ENCODE results near the gene CHCHD4.

DNA sequence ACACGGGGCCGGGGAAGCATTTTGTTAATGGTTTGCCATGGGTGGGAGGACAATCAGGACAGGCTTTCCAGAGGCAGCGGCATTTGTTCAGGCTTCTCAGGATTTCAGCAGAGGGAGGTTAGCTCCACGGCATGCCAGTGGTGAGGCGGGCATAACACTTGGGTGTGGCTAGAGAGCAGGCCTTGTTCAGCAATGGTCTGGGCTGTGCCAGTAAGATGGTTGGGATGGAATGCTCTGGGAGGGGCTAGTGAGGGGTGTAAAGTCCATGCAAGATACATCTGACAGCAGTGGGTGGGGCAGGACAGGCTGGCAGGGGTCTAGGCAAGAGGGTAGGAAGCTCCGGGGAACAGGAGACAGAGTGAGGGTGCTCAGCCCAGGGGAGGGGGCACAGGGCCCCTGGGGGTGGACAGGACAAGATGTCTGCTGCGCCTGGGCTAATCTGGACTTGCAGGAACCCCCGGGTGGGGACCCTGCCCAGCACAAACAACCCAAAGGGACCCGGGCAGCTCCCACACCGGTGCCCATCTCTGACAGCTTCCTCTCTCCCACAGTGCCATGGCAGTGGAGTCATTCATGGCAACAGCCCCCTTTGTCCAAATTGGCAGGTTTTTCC lies 8.6 kb upstream of the CHCHD4 start:
- no peak for TF ChIP-seq TAF1 (IDR thresholded peaks at IDR 0.05; ENCODE audit: borderline replicate concordance, insufficient read depth, low read length)
- TF ChIP-seq REST (IDR thresholded peaks at IDR 0.05; ENCODE audit: insufficient read depth in 1 of 2, low read depth in 2 of 2, low read length in 2 of 2): no peak

Data from PFSK-1 (cell line).